KOPT-K1 (cell line): ENCODE measurements around the gene MRTFA.
"Not testable (repeated sequence)": the region's sequence is repeated elsewhere in the genome, so short reads cannot be mapped to it uniquely, and the experiment has no call there.

Experiments
- H3K27ac ChIP-seq: fragments of 200-600 bp; sonication (generic); 2 replicates; pipeline ENCODE4 v1.5.1; 2016; ENCODE audit warnings: antibody characterized with exemption, mild to moderate bottlenecking, low read depth, low read length; ENCODE audit not compliant: poor library complexity, severe bottlenecking
- H3K36me3 ChIP-seq: fragments of 200-600 bp; sonication (generic); 2 replicates; pipeline ENCODE4 v1.5.1; 2017; ENCODE audit warnings: antibody characterized with exemption, mild to moderate bottlenecking, low read length, moderate library complexity; ENCODE audit not compliant: insufficient read depth
- H3K9me3 ChIP-seq: fragments of 200-600 bp; sonication (generic); 2 replicates; pipeline ENCODE4 v1.5.1; 2017; ENCODE audit warnings: antibody characterized with exemption, low read length, mild to moderate bottlenecking; ENCODE audit not compliant: insufficient read depth, poor library complexity, severe bottlenecking

MRTFA gene

DNA sequence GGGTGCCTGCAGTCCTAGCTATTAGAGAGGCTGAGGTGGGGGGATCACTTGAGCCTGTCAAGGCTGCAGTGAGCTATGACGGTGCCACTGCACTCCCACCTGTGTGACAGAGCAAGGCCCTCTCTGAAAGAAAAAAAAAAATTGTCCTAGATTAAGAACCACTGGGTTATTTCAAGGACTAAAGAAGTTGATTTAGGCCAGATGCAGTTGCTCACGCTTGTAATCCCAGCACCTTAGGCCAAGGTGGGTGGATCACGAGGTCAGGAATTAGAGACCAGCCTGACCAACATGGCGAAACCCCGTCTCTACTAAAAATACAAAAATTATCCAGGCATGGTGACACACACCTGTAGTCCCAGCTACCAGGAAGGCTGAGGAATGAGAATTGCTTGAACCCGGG, 129.0 kb downstream of the MRTFA start:
- H3K9me3 ChIP-seq, result no peaks in the 10 kb centered on the region
- H3K27ac ChIP-seq, result no peak overlapping the region
- H3K36me3 ChIP-seq, result no peaks in the 10 kb centered on the region

DNA sequence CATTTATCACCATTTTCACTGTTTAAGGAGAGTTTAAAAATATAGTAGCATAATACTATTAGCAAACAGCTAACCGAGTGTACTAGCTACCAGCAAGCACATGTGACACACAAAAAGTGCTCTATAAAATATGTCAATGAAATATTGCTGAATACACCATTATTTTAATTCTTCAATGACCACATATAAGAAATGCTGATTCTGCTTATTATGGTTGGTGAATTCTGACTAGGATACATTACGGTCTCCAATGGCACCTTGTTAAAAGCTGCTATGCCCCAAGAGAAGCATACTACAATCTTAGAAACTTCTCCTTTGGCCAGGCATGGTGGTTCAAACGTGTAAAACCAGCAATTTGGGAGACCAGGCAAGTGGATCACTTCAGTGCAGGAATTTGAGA, 129.8 kb downstream of the MRTFA start:
- H3K27ac ChIP-seq, result no peak overlapping the region
- no peaks in the 10 kb centered on the region for H3K9me3 ChIP-seq
- H3K36me3 ChIP-seq, result no peaks in the 10 kb centered on the region

DNA sequence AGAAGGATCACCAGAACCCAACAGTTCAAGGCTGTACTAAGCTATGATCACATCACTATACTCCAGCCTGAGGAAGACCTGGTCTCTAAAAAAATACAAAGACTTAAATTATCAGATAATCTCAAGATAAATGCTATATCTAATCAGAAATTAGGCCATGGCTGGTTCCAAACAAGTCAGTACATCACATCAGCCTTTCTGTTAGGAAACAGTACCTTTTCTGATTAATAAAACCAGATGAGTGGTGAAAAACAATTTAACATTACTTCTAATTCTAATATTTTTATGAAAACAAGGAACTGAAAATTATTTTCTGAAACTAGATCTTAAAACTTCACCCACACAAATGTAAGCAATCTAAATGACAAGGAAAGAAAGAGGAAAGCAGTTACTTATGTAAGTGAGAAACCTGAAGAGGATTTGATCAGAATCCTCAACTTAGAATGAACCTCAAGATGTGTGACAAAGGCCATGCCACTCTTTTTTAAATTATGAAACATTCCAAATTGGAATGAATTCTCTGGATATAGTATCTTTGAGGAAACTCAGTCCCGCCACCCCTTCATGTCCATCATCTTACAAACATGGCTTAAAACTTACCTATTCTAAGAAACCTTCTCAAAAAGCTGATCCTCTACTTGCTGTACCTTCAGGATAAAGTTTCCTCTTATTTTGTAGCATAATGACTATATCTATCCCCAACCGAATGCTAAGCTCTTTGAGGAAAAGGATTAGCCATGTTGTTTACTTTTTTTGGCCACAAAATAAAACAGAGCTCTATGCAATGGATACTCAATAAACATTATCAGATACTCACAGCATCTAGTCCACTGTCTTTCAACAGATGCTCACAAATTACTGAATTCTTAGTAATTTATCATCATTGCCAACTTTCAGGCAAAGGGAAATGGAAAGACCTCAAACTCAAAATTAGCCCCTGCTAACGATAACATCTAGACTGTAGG, 132.0 kb downstream of the MRTFA start:
- no peaks in the 10 kb centered on the region for H3K9me3 ChIP-seq
- no peaks in the 10 kb centered on the region for H3K36me3 ChIP-seq
- H3K27ac ChIP-seq, result no peak overlapping the region

DNA sequence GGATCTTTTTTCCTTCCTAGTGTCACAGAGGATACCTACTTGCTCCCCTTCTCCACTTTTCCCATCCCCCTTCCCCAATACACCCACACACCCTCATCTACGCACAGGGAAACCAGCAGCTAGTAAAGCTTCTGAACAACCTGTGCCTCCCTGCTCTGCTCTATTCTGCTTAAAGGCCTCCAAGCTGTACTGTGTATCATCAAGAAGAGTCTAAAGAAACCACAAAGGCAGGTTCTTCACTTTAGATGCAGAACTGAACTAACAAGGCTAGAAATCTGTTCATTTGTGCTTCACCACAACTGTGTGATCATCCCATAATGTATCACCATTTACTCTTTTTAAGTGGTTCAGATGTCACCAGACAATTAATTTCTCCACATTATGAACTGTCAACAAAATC, 133.6 kb downstream of the MRTFA start:
- H3K9me3 ChIP-seq, result no peaks in the 10 kb centered on the region
- H3K27ac ChIP-seq, result no peak overlapping the region
- H3K36me3 ChIP-seq, result no peaks in the 10 kb centered on the region

DNA sequence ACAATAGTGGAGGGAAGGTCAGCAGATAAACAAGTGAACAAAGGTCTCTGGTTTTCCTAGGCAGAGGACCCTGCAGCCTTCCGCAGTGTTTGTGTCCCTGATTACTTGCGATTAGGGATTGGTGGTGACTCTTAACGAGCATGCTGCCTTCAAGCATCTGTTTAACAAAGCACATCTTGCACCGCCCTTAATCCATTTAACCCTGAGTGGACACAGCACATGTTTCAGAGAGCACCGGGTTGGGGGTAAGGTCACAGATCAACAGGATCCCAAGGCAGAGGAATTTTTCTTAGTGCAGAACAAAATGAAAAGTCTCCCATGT, 136.1 kb downstream of the MRTFA start:
- H3K9me3 ChIP-seq, H3K27ac ChIP-seq: not testable (repeated sequence)

DNA sequence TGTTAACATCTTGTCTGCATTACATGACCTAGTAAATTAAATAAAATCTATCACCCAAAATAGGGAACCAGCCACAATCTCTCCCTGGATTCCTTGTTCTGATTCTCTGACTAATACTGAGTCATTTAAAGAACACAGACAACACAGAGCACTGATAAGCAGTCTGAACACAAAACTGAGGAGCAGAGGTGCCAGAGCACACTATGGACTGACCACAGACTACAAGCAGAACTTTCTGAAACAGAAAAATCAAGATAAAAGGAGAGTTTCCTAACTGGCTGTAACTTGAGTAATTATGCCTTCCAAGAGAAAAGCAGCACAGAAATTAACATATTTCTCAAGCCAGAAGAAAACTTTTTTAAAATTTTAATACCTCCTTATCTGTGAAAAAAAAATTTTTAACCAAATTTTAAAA, 137.3 kb downstream of the MRTFA start:
- no peaks in the 10 kb centered on the region for H3K36me3 ChIP-seq
- H3K27ac ChIP-seq, result no peak overlapping the region
- no peaks in the 10 kb centered on the region for H3K9me3 ChIP-seq

More for the DNA sequence above, 136.1 kb downstream of the MRTFA start:
- H3K36me3 ChIP-seq, result not testable (repeated sequence)

DNA sequence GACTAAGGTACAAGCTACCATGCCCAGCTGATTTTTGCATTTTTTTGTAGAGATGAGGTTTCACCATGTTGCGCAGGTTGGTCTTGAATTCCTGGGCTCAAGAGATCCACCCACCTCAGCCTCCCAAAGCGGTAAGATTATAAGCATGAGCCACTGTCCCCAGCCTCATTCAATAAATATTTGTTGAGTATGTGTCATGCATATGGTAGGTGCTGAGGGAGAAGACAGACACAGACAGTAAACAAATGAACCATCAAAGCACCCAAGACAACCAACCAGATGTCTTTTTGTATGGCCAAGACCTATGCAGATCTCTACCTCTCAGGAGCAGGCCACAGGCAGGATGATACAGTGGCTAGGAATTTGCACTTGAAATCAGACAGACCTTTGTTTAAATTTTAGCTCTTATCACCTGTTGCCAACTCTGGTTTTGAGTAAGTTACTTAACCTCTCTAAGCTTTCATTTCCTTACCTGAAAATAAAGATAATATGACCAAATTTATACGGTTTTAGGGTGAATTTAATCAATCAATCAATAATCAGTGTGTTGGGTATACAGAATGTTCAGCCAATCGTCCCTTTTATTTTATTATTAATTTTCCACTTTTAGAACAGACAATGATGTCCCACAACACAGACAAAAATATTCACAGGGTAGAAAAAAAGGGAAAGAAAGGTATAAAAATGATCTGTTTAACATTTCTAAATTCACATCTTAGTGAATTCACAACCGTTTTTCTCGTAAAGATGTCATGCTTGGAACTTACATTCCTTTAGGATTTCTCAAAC, 137.9 kb downstream of the MRTFA start:
- H3K27ac ChIP-seq, result no peak overlapping the region
- H3K36me3 ChIP-seq, result no peaks in the 10 kb centered on the region
- H3K9me3 ChIP-seq, result no peaks in the 10 kb centered on the region

DNA sequence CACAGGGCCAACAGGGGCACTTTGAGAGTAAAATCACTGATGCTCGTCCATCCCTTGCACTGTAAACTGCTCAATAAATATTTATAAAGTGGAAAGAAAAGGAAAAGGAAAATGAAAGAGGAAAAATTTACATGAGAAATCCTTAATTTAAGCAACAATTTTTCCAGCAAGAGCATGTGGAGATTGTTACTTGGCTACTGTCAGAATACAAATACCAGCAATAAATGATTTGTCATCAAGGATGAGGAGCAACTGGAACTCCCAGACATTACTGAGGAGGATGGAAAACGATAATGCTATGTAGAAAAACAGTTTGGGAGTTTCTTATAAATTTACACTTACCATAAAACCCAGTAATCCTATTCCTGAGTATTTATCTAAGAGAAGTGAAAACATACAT, 143.1 kb downstream of the MRTFA start:
- no peaks in the 10 kb centered on the region for H3K9me3 ChIP-seq
- H3K36me3 ChIP-seq, result 0 out of 2 replicates have a peak, but pooled peaks cover 3% of the 10 kb centered on the region
- no peak overlapping the region for H3K27ac ChIP-seq

DNA sequence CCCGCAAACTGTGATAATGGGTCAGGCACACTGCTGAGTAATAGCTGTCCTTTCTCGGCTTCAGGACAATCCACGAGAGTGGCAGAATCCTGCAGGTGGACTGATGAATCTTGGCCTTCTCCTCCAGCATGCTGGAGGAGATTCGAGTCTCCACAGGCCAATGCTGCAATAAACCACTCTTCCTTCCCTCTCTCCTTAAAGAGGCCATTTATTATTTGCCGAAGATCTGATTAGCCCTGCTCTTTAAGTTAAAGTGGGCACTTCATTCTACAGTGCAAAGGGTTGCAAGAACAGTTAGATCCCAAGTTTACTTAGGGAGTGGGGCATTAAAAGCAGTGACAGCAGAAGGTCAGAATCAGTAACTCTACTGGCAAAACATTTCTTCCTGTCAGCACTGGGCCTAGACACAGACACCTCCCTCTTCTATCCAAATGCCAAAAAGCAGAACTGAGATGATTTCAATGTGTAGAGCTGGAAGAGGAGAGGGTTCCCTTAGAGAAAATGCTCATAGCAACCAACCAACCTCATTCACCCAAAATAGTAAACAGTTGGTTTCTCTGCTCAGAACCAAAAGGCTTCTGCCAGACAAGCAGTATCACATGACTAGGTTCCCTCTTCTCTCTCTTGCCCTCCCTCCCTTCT, 144.4 kb downstream of the MRTFA start:
- 0 out of 2 replicates have a peak, but pooled peaks cover 3% of the 10 kb centered on the region for H3K36me3 ChIP-seq
- no peak overlapping the region for H3K27ac ChIP-seq
- no peaks in the 10 kb centered on the region for H3K9me3 ChIP-seq

DNA sequence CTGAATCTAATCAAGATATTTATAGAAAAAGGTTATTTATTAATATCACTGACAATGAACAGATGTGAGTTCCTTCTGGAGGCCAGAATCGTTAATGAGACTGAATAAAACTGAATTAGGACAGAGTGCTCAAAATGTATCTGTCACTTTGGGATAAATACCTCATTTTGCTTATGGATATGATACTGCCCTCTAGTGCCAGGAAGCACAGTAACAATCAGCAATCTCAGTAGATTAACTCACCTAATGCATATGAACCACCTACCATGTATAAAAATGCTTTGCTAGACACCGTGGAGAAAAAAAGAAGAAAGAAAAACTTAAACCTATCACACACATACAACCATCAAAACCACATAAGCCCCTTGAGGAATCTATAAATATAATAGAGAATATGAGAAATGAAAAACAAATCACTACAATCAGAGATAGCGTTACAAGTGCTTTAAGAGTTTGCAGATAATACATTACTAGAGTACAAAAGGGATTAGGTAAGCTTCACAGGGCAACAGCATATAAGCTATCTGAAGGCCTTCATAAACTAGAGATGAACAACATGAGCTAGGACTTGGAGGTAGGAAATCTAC, 148.8 kb downstream of the MRTFA start:
- Histone ChIP-seq H3K27ac (no peak overlapping the region), H3K36me3 (peaks cover 16% of the 10 kb centered on the region; the same call in 1 of the 2 replicates), H3K9me3 (no peaks in the 10 kb centered on the region)

DNA sequence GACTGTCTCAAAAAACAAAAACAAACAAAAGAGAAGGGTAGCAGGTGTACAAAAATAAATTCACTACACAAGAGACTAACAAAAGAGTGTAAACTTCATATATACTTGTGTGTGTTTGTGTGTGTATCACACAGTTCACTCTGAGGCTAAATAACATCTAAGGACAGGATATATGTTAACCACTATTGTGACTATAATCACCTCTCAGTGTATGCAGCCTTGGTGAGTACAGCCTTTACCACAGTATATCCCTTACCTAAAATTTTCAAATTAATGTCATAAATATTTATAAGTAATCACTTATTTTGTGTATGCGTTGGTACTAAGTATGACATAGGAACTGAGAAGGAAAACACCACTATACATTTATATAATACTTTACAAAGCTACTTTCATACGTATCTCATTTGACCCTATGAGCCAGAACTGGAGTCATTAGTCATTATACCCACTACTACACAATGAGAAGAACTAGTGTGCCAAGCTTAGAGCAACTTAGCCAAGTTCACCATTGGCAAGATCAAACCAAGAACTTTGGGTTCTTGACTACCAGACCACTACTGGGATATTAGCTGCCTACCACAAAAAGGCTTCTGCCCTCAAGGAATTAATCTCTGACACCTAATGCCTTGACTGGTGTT, 149.4 kb downstream of the MRTFA start:
- Histone ChIP-seq H3K36me3 (peaks cover 16% of the 10 kb centered on the region; the same call in 1 of the 2 replicates), H3K27ac (no peak overlapping the region), H3K9me3 (no peaks in the 10 kb centered on the region)

DNA sequence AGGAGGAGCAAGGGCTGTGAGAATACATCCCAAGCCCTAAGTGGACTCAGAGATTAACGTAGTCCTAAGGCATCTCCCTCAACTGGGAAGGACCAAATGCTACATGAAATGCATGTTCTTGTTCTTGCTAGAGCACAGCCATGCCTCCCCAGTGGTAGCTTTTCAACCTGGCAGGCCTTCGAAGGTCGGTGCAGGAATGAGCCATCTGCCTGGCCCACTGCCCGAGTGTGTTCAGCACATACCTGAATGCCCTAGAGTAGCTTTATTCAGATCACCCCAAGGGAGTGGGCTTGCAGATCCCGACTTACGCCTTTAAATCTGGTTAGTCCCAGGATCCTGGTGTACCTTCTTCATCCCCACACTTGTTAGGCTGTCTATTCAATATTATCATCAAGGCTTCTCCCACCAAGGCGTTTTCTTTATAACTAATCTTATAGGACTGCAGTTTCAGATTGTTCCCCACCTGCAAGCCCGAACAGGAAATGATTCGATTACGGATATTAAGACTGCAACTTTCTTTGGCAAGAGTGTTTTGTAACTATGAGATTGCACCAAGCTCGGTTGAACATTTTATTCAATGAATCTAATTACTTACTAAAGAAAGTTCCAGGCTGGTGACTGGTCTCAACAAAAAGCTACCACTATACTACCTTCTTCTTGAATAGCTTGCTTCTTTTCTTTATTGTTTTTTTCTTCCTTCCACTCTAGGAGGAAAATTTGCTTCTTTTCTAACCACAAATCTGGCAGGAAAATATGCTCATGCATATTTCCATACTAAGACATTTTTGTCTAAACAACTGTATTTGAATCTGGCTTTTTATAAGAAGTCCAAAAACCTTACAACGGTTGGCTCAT, 150.5 kb downstream of the MRTFA start:
- no peak overlapping the region for H3K27ac ChIP-seq
- H3K9me3 ChIP-seq, result no peaks in the 10 kb centered on the region

DNA sequence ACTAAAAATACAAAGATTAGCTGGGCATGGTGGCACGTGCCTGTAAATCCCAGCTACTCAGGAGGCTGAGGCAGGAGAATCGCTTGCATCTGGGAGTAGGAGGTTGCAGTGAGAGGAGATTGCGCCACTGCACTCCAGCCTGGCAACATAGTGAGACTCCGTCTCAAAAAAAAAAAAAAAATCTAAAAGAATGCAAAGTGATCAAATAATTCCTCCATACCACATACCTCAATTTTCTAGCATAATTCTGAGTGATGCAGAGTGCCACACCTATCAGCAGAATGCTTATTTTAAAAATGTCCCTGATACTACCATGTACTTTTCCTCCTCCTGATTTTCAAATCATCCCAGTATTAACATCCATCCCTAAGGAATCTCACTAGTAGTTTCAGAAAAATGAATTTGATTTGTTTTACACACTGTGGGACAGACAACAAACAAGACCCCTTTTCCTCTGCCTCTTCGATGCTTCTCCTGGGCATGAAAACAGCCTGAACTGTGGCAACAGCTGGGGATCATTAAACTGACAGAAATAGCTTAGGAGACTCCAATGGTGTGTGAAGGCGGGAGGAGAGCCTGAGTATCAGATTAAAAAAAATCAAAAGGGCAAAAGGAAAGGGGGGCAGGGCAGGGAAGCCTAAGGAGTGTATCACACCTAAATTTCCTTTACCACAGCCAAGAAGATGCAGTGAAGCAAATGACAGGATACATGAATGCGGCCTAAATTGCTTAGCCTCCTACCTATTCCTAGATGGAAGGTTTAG, 151.4 kb downstream of the MRTFA start:
- peaks cover 15% of the 10 kb centered on the region; the same call in 1 of the 2 replicates for H3K36me3 ChIP-seq
- H3K27ac ChIP-seq, result no peak overlapping the region
- no peaks in the 10 kb centered on the region for H3K9me3 ChIP-seq

More for the DNA sequence above, 150.5 kb downstream of the MRTFA start:
- peaks cover 16% of the 10 kb centered on the region; the same call in 1 of the 2 replicates for H3K36me3 ChIP-seq
